ENCODE results near the gene STRADB. TPM values are rescaled to one million over a fixed set of nuclear protein-coding genes. Genes with fewer than 3 reads are reported as not detected.

The STRADB gene
- total and polyA plus RNA-seq, 2 of the 4 experiments (the other 2 are of a cell fraction) = 14.9 to 31.5 TPM

GRCh38 chr2:201452058-201452921 is 750 bp downstream of the STRADB start (continued):
- no peak for TF ChIP-seq ELK1 (IDR thresholded peaks at IDR 0.05; ENCODE audit: borderline replicate concordance, low read depth, low read length)

- in situ Hi-C loops (cut with MboI; ENCODE audit: low sequenced_read_pairs) = no loop called here
- intact Hi-C loops (cut with micrococcal nuclease) = loop anchor here (1.0 to 5.0 kb wide), 3 partner anchors 166 to 244 kb away; partner anchors contain the start of gene MPP4
- no peak for TF ChIP-seq RAD21 (IDR thresholded peaks at IDR 0.05; ENCODE audit: low read length)
- TF ChIP-seq USF2 (IDR thresholded peaks at IDR 0.05; ENCODE audit: low read depth, low read length) = no peak
- TF ChIP-seq SMC3 (IDR thresholded peaks at IDR 0.05; ENCODE audit: low read depth, low read length) = no peak
- no peak for TF ChIP-seq FOS (IDR thresholded peaks at IDR 0.05; ENCODE audit: low read depth, low read length)
- TF ChIP-seq MXI1 (IDR thresholded peaks at IDR 0.05; ENCODE audit: borderline replicate concordance, low read depth, low read length) = no peak
- no peak for TF ChIP-seq CEBPB (IDR thresholded peaks at IDR 0.05; ENCODE audit: low read depth, low read length)
- no peak for TF ChIP-seq MAFK (IDR thresholded peaks at IDR 0.05; ENCODE audit: low read depth, low read length)
- TF ChIP-seq NFE2L2 (IDR thresholded peaks at IDR 0.05; ENCODE audit: low read depth, low read length) = no peak
- TF ChIP-seq ELK1 (IDR thresholded peaks at IDR 0.05; ENCODE audit: borderline replicate concordance, low read depth, low read length) = no peak
- TF ChIP-seq POLR2A (IDR thresholded peaks at IDR 0.05; ENCODE audit: low read depth, low read length) = no peak
- TF ChIP-seq RCOR1 (IDR thresholded peaks at IDR 0.05; ENCODE audit: insufficient replicate concordance, low read length) = no peak
Observed at GRCh38 chr2:201452922-201453643, 1.5 kb downstream of the STRADB start.

More at GRCh38 chr2:201452922-201453643, 1.5 kb downstream of the STRADB start:
- Histone ChIP-seq H2BK120ac (ENCODE audit: low read depth, low read length) (no peak overlapping the region), H3K56ac (ENCODE audit: extremely low read depth, insufficient read depth, low read length) (no peak overlapping the region), H2BK15ac (ENCODE audit: low read depth, low read length) (no peak overlapping the region), H3K4ac (ENCODE audit: low read depth, low read length) (no peak overlapping the region), H3K27ac (ENCODE audit: insufficient read depth, low read length) (no peak overlapping the region), H2BK20ac (ENCODE audit: low read depth, low read length) (no peak overlapping the region), H3K27me3 (ENCODE audit: control insufficient read depth, insufficient read depth, low read length) (no peaks in the 10 kb centered on the region), H4K91ac (ENCODE audit: insufficient read depth, low read depth, low read length) (no peak overlapping the region), H3K4me1 (ENCODE audit: control insufficient read depth, insufficient read depth, low read length) (peaks cover 2% of the 10 kb centered on the region; the same call in 1 of the 2 replicates), H2AK5ac (ENCODE audit: low read depth, low read length) (no peak overlapping the region), H3K4me3 (ENCODE audit: insufficient read depth, low read depth, low read length) (no peak overlapping the region), H3K4me2 (ENCODE audit: low read depth, low read length) (no peak overlapping the region; the same call in 1 of the 2 replicates), H3K14ac (replicated peaks; ENCODE audit: low read depth, low read length) (no peak overlapping the region), H3K9me1 (ENCODE audit: insufficient read depth, low read length) (no peaks in the 10 kb centered on the region), H3K23ac (ENCODE audit: low read depth, low read length) (peak overlapping the region; percentile 31; the same call in 1 of the 2 replicates), H4K20me1 (ENCODE audit: insufficient read depth, low read length) (no peaks in the 10 kb centered on the region), H3K79me1 (ENCODE audit: low read depth in 1 of 2, low read length in 2 of 2) (peaks cover 22 to 40% of the 10 kb centered on the region in 2 experiments), H2AFZ (replicated peaks; ENCODE audit: low read length, poor library complexity) (no peak overlapping the region), H2AK9ac (replicated peaks; ENCODE audit: low read depth, low read length, poor library complexity) (no peak overlapping the region), H3K9ac (ENCODE audit: low read depth, low read length) (no peak overlapping the region), H2BK5ac (ENCODE audit: low read depth, low read length, poor library complexity, severe bottlenecking) (no peak overlapping the region), H3K36me3 (ENCODE audit: control insufficient read depth, insufficient read depth, low read length) (no peaks in the 10 kb centered on the region), H3K9me3 (ENCODE audit: control insufficient read depth, insufficient read depth, low read length) (no peaks in the 10 kb centered on the region), H4K5ac (ENCODE audit: low read depth, low read length) (no peak overlapping the region), H3K18ac (ENCODE audit: low read depth, low read length) (no peak overlapping the region), H4K8ac (ENCODE audit: low read depth in 2 of 2, low read length in 2 of 2) (no peak overlapping the region; a peak in 1 of 4 replicates)
- no CpG with 5 or more reads among the region's 6 CpGs for WGBS, 2 experiments (ENCODE audit: extremely low coverage in 2 of 2, insufficient read length in 1 of 2)
- BruUV-seq (replicated peaks) = no TSS peak
- ChIA-PET CTCF (interaction anchor here (0.8 kb wide), 1 partner anchor 13 kb away, joined by 4 read pairs; no protein-coding TSS in a partner anchor), POLR2A (ENCODE audit: unreplicated experiment) (no interaction called here)
- ATAC-seq (ENCODE audit: low read depth) (no peak), DNase-seq (no peak)
- dilution Hi-C loops (cut with HindIII; ENCODE audit: low sequenced_read_pairs, unreplicated experiment) = no loop called here
